SK-N-SH treated with all-trans-retinoic acid at 6 μM for 48 hours (cell line): ENCODE results near the gene DYRK3.

Experiments used
- ATAC-seq: fragments of 200-7000 bp; cut with Tn5 transposase; 3 replicates; pipeline ENCODE4 v1.9.1; 2020; ENCODE audit warnings: mild to moderate bottlenecking, moderate library complexity
- ARNTL ChIP-seq: fragments of 450-650 bp; formaldehyde crosslinking; IDR thresholded peaks from 2 replicates; pipeline ENCODE4 v1.5.0; 2020; ENCODE audit warnings: low read depth, mild to moderate bottlenecking, moderate library complexity, borderline replicate concordance
- BACH2 ChIP-seq: fragments of 250-450 bp; sonication (Bioruptor Pico); IDR thresholded peaks from 2 replicates; pipeline ENCODE4 v1.9.0; 2021; ENCODE audit warnings: mild to moderate bottlenecking, borderline replicate concordance
- CSDC2 ChIP-seq: fragments of 250-450 bp; sonication (Bioruptor Pico); IDR thresholded peaks from 2 replicates; pipeline ENCODE4 v1.5.0; 2020; ENCODE audit warnings: mild to moderate bottlenecking, moderate library complexity
- ESRRG ChIP-seq: fragments of 250-450 bp; sonication (Bioruptor Pico); IDR thresholded peaks from 2 replicates; pipeline ENCODE4 v1.6.1; 2021; ENCODE audit warnings: mild to moderate bottlenecking
- GLIS3 ChIP-seq: fragments of 250-450 bp; sonication (Bioruptor Pico); IDR thresholded peaks from 2 replicates; pipeline ENCODE4 v1.5.0; 2020; ENCODE audit warnings: mild to moderate bottlenecking, moderate library complexity
- ISL1 ChIP-seq: fragments of 250-450 bp; sonication (Bioruptor Pico); IDR thresholded peaks from 2 replicates; pipeline ENCODE4 v2.1.2; 2022; ENCODE audit warnings: mild to moderate bottlenecking, moderate library complexity
- OSR1 ChIP-seq: fragments of 250-450 bp; sonication (Bioruptor Pico); IDR thresholded peaks from 2 replicates; pipeline ENCODE4 v1.8.0; 2022; ENCODE audit warnings: moderate library complexity, mild to moderate bottlenecking, inconsistent platforms
- PPARA ChIP-seq: fragments of 250-450 bp; sonication (Bioruptor Pico); IDR thresholded peaks from 2 replicates; pipeline ENCODE4 v1.5.0; 2020; ENCODE audit warnings: mild to moderate bottlenecking, borderline replicate concordance
- RARB ChIP-seq: fragments of 250-450 bp; sonication (Bioruptor Pico); IDR thresholded peaks from 2 replicates; pipeline ENCODE4 v1.8.0; 2021; ENCODE audit warnings: mild to moderate bottlenecking, moderate library complexity
- SNAI2 ChIP-seq: fragments of 250-450 bp; sonication (Bioruptor Pico); IDR thresholded peaks from 2 replicates; pipeline ENCODE4 v1.5.0; 2020; ENCODE audit warnings: mild to moderate bottlenecking, moderate library complexity
- TCF4 ChIP-seq: fragments of 250-450 bp; sonication (Bioruptor Pico); IDR thresholded peaks from 2 replicates; pipeline ENCODE4 v1.8.0; 2021; ENCODE audit warnings: mild to moderate bottlenecking, moderate library complexity, borderline replicate concordance
- TOX ChIP-seq: fragments of 250-450 bp; sonication (Bioruptor Pico); IDR thresholded peaks from 2 replicates; pipeline ENCODE4 v1.8.0; 2021; ENCODE audit warnings: mild to moderate bottlenecking, moderate library complexity, borderline replicate concordance
- ZC3H10 ChIP-seq: fragments of 250-450 bp; sonication (Bioruptor Pico); IDR thresholded peaks from 2 replicates; pipeline ENCODE4 v1.5.1; 2021; ENCODE audit warnings: mild to moderate bottlenecking, moderate library complexity
- ZFP3 ChIP-seq: fragments of 250-450 bp; sonication (Bioruptor Pico); IDR thresholded peaks from 2 replicates; pipeline ENCODE4 v1.5.0; 2020; ENCODE audit warnings: mild to moderate bottlenecking, moderate library complexity
- ZFP30 ChIP-seq: fragments of 450-650 bp; formaldehyde crosslinking; IDR thresholded peaks from 2 replicates; pipeline ENCODE4 v1.5.0; 2022; ENCODE audit warnings: mild to moderate bottlenecking, moderate library complexity
- ZNF565 ChIP-seq: fragments of 450-650 bp; formaldehyde crosslinking; conservative IDR thresholded peaks from 2 replicates; pipeline ENCODE4 v1.5.0; 2020; ENCODE audit warnings: low read depth, mild to moderate bottlenecking, moderate library complexity
- ZNF70 ChIP-seq: fragments of 450-650 bp; formaldehyde crosslinking; IDR thresholded peaks from 2 replicates; pipeline ENCODE4 v1.5.0; 2020; ENCODE audit warnings: mild to moderate bottlenecking, moderate library complexity
- ZNF8 ChIP-seq: fragments of 450-650 bp; formaldehyde crosslinking; IDR thresholded peaks from 2 replicates; pipeline ENCODE4 v1.5.0; 2020; ENCODE audit warnings: mild to moderate bottlenecking, moderate library complexity
- TF ChIP-seq, protein P1 (sequence below): fragments of 250-450 bp; sonication (Bioruptor Pico); IDR thresholded peaks from 2 replicates; pipeline ENCODE4 v1.5.1; 2021; ENCODE audit warnings: mild to moderate bottlenecking, moderate library complexity
- TF ChIP-seq, protein P2 (sequence below): fragments of 250-450 bp; sonication (Bioruptor Pico); IDR thresholded peaks from 2 replicates; pipeline ENCODE4 v1.8.0; 2021; ENCODE audit warnings: low read depth, mild to moderate bottlenecking, moderate library complexity, borderline replicate concordance
- TF ChIP-seq, protein P3 (sequence below): fragments of 250-450 bp; sonication (Bioruptor Pico); IDR thresholded peaks from 2 replicates; pipeline ENCODE4 v1.5.1; 2020; ENCODE audit warnings: low read depth, mild to moderate bottlenecking, moderate library complexity
- TF ChIP-seq, protein P4 (sequence below): fragments of 250-450 bp; sonication (Bioruptor Pico); IDR thresholded peaks from 2 replicates; pipeline ENCODE4 v1.5.0; 2020; ENCODE audit warnings: mild to moderate bottlenecking, moderate library complexity

DYRK3 gene

DNA sequence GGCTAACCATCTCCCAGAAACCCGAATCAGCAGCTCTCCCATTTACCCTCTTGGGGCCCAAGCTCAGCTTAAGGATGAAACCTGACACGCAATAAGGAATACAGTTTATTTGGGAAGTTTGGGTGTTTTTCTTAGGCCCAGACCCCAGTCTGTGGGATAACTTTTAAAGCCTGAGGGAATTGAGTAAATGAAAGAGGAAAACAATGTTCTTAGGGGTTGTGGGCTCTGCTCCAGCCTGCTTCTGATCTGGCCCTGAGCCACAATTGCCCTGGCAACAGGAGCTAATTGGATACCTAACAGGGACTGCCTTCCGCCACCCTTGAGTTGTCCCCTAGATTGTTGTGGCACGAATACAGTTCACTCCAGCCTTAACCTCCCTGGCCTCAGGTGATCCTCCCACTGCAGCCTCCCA lies 20.1 kb downstream of the DYRK3 start:
- TF ChIP-seq ZFP30 (CRISPR knock-in tag) (no peak), RARB (CRISPR knock-in tag) (no peak), ZFP3 (CRISPR knock-in tag) (no peak)
- TF ChIP-seq, all 23 proteins: peak for 0
- no peak for ATAC-seq

DNA sequence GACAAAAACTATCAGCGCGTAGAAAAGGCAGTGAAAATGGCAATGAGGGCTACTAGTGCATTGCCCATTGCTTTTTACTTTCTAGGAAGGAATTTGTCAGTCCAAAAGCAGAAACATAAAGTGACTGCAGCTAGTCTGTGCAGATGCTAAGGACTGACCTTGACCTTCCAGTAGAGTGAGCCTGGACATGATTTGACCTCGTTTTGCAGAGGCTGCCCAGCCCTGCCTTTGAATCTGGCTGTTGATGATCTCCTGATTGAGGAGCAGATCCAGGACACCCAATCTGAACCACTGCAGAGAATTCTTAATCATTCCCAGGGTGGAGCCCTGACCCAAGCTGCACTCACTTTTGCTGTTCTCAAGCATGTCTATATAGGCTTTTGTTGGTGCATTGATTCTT lies 21.6 kb downstream of the DYRK3 start:
- no peak for ATAC-seq
- no peak for TF ChIP-seq CSDC2 (CRISPR knock-in tag)
- TF ChIP-seq ZFP3 (CRISPR knock-in tag), result no peak
- no peak for TF ChIP-seq ZFP30 (CRISPR knock-in tag)
- TF ChIP-seq, protein P1, sequence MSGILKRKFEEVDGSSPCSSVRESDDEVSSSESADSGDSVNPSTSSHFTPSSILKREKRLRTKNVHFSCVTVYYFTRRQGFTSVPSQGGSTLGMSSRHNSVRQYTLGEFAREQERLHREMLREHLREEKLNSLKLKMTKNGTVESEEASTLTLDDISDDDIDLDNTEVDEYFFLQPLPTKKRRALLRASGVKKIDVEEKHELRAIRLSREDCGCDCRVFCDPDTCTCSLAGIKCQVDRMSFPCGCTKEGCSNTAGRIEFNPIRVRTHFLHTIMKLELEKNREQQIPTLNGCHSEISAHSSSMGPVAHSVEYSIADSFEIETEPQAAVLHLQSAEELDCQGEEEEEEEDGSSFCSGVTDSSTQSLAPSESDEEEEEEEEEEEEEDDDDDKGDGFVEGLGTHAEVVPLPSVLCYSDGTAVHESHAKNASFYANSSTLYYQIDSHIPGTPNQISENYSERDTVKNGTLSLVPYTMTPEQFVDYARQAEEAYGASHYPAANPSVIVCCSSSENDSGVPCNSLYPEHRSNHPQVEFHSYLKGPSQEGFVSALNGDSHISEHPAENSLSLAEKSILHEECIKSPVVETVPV (CRISPR knock-in tag), result no peak
- TF ChIP-seq PPARA, result no peak
- TF ChIP-seq, protein P2, sequence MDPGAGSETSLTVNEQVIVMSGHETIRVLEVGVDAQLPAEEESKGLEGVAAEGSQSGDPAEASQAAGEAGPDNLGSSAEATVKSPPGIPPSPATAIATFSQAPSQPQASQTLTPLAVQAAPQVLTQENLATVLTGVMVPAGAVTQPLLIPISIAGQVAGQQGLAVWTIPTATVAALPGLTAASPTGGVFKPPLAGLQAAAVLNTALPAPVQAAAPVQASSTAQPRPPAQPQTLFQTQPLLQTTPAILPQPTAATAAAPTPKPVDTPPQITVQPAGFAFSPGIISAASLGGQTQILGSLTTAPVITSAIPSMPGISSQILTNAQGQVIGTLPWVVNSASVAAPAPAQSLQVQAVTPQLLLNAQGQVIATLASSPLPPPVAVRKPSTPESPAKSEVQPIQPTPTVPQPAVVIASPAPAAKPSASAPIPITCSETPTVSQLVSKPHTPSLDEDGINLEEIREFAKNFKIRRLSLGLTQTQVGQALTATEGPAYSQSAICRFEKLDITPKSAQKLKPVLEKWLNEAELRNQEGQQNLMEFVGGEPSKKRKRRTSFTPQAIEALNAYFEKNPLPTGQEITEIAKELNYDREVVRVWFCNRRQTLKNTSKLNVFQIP (CRISPR knock-in tag), result no peak
- TF ChIP-seq ZNF8 (CRISPR knock-in tag), result no peak
- no peak for TF ChIP-seq SNAI2 (CRISPR knock-in tag)
- no peak for TF ChIP-seq ARNTL (CRISPR knock-in tag)
- TF ChIP-seq, protein P3, sequence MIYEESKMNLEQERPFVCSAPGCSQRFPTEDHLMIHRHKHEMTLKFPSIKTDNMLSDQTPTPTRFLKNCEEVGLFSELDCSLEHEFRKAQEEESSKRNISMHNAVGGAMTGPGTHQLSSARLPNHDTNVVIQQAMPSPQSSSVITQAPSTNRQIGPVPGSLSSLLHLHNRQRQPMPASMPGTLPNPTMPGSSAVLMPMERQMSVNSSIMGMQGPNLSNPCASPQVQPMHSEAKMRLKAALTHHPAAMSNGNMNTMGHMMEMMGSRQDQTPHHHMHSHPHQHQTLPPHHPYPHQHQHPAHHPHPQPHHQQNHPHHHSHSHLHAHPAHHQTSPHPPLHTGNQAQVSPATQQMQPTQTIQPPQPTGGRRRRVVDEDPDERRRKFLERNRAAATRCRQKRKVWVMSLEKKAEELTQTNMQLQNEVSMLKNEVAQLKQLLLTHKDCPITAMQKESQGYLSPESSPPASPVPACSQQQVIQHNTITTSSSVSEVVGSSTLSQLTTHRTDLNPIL (CRISPR knock-in tag), result no peak
- TF ChIP-seq, protein P4, sequence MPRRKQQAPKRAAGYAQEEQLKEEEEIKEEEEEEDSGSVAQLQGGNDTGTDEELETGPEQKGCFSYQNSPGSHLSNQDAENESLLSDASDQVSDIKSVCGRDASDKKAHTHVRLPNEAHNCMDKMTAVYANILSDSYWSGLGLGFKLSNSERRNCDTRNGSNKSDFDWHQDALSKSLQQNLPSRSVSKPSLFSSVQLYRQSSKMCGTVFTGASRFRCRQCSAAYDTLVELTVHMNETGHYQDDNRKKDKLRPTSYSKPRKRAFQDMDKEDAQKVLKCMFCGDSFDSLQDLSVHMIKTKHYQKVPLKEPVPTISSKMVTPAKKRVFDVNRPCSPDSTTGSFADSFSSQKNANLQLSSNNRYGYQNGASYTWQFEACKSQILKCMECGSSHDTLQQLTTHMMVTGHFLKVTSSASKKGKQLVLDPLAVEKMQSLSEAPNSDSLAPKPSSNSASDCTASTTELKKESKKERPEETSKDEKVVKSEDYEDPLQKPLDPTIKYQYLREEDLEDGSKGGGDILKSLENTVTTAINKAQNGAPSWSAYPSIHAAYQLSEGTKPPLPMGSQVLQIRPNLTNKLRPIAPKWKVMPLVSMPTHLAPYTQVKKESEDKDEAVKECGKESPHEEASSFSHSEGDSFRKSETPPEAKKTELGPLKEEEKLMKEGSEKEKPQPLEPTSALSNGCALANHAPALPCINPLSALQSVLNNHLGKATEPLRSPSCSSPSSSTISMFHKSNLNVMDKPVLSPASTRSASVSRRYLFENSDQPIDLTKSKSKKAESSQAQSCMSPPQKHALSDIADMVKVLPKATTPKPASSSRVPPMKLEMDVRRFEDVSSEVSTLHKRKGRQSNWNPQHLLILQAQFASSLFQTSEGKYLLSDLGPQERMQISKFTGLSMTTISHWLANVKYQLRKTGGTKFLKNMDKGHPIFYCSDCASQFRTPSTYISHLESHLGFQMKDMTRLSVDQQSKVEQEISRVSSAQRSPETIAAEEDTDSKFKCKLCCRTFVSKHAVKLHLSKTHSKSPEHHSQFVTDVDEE (CRISPR knock-in tag), result no peak
- no peak for TF ChIP-seq ZNF70 (CRISPR knock-in tag)
- TF ChIP-seq TOX, result no peak
- no peak for TF ChIP-seq ISL1 (CRISPR knock-in tag)
- TF ChIP-seq ZNF565 (CRISPR knock-in tag), result no peak
- TF ChIP-seq ZC3H10 (CRISPR knock-in tag), result no peak
- TF ChIP-seq RARB (CRISPR knock-in tag), result no peak
- TF ChIP-seq GLIS3 (CRISPR knock-in tag), result no peak
- no peak for TF ChIP-seq TCF4 (CRISPR knock-in tag)

DNA sequence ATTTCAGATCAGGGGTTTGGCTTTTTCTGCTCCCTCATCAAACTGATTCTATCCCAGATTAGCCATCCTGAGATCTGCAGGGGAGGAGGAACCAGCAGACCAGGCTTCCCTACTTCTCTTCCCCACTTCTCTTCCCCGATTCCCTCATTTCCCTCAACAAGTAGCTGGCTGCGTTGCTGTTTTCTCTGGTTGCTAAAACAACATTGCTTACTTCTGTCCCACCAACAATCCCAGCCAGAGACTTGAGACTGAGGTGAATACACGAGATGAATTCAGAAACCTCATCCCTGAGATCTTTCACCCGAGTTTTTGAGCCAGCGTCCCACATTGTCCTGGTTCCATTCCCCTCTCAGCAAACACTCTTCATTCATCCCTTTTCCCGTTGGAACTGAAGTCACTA lies 22.4 kb downstream of the DYRK3 start:
- TF ChIP-seq ZFP3 (CRISPR knock-in tag) (no peak), ZFP30 (CRISPR knock-in tag) (no peak), BACH2 (CRISPR knock-in tag) (no peak), OSR1 (CRISPR knock-in tag) (no peak), TOX (no peak), ZNF8 (CRISPR knock-in tag) (no peak), ESRRG (CRISPR knock-in tag) (no peak), CSDC2 (CRISPR knock-in tag) (no peak), PPARA (no peak), ARNTL (CRISPR knock-in tag) (no peak)
- TF ChIP-seq, protein P4 (CRISPR knock-in tag), result no peak
- ATAC-seq, result no peak
